GM18951 (cell line): Measurements from ENCODE around the gene FDX2.

Experiments
- POLR2A ChIP-seq: IDR thresholded peaks from 4 replicates; pipeline ENCODE4 v1.6.1; 2011; ENCODE audit warnings: mild to moderate bottlenecking; ENCODE audit not compliant: insufficient read length, insufficient read depth; ENCODE audit errors: extremely low read depth
- in situ Hi-C: fragments of 300-500 bp; cut with MboI; formaldehyde crosslinking; loops from one replicate; pipeline ENCODE4 v1.12.0; 2022; ENCODE audit warnings: low sequenced_read_pairs, mixed read lengths, inconsistent platforms; ENCODE audit not compliant: unreplicated experiment

The FDX2 gene

GRCh38 chr19:10321874-10322835 is 6.3 kb upstream of the FDX2 start:
- in situ Hi-C loops = no loop called here
- peak; percentile 3 for TF ChIP-seq POLR2A

- in situ Hi-C loops = no loop called here
- TF ChIP-seq POLR2A = peak; percentile 4
Observed at GRCh38 chr19:10321417-10321797, 5.6 kb upstream of the FDX2 start.

- TF ChIP-seq POLR2A = no peak
Observed at GRCh38 chr19:10320602-10321416, 5.0 kb upstream of the FDX2 start.

GRCh38 chr19:10318807-10319682 is 3.2 kb upstream of the FDX2 start:
- no peak for TF ChIP-seq POLR2A
- in situ Hi-C loops = no loop called here

More at GRCh38 chr19:10320602-10321416, 5.0 kb upstream of the FDX2 start:
- in situ Hi-C loops = no loop called here

- TF ChIP-seq POLR2A = no peak
- in situ Hi-C loops = no loop called here
Observed at GRCh38 chr19:10317857-10318462, 2.1 kb upstream of the FDX2 start.

- in situ Hi-C loops = no loop called here
- no peak for TF ChIP-seq POLR2A
Observed at GRCh38 chr19:10317045-10317856, 1.4 kb upstream of the FDX2 start.

DNA sequence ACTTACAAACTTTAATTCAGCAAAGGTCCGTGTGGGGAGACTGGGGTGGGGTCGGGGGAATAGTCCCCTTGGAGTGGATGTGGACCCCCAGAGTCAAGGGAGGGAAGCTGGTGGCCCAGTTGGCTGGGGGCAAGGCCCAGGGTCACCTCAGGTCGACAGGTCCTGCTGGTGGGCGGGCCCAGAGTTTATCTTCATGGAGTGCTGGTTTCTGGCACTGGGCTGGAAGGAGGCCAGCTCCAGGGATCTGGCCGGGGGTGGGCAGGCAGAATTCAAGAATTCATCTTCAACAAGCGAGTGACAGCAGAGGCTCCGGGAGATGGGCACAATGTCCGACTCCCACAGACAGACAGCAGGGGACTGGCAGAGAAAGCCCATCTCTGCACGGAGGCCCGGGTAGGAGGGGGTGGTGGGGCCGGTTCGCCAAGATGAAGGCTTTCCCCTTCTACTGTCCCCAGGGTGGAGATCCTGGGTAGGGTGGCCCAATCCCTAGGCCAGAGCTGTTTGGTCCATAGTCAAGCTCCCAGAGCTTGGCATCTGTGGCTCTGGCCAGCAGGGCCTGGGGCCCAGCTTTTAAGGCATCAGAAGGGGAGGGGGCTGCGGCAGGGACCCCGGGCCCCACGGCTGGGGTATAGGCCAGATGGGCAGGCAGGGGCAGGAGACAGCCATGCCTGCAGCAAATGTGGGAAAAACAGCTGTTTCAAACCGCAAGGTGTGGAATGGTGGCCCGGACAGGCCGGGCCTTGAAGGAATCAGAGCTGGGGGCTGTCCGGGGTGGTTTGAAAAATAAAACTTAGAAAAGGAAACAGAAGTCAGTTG is 622 bp upstream of the FDX2 start:
- TF ChIP-seq POLR2A = no peak
- in situ Hi-C loops = no loop called here

DNA sequence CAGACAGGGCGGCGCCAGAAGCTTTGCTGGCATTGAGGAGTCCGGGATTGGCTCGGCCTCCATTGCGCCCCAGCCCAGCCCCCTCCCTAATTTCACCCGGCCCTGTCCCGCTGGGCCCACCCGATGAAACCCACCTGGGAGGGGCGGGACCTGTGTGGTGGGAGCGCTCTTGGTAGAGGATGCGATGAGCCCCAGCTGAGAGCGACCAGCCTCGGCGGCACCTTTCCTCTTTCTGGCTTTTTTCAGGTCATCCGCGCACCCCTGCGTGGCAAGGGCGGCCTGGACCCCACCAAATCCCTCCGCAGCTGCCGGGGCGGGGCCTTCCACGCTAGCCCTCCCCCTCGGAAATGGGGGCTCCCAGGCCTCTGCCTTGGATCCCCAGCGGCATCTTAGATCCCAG is 6.4 kb downstream of the FDX2 start, which contains the start of gene ZGLP1:
Gene ZGLP1, minus strand, starts transcription at position 393 of the 400 bp plus-strand sequence.
- TF ChIP-seq POLR2A = no peak
- in situ Hi-C loops = no loop called here

DNA sequence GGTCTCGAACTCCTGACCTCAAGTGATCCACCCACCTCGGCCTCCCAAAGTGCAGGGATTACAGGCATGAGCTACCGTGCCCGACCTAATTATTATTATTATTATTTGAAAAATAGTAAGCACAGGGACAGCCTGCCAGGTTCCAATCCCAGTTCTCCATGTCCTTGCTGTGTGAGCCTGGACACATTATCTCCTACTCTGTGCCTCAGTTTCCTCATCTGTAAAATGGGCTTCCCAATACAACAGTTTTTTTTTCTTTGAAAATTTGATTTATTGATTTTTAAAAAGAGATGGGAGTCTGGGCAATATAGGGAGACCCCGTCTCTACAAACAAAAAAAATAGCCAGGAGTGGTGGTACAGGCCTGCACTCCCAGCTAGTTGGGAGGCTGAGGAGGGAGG is 9.5 kb downstream of the FDX2 start:
- in situ Hi-C loops = no loop called here
- TF ChIP-seq POLR2A = no peak

DNA sequence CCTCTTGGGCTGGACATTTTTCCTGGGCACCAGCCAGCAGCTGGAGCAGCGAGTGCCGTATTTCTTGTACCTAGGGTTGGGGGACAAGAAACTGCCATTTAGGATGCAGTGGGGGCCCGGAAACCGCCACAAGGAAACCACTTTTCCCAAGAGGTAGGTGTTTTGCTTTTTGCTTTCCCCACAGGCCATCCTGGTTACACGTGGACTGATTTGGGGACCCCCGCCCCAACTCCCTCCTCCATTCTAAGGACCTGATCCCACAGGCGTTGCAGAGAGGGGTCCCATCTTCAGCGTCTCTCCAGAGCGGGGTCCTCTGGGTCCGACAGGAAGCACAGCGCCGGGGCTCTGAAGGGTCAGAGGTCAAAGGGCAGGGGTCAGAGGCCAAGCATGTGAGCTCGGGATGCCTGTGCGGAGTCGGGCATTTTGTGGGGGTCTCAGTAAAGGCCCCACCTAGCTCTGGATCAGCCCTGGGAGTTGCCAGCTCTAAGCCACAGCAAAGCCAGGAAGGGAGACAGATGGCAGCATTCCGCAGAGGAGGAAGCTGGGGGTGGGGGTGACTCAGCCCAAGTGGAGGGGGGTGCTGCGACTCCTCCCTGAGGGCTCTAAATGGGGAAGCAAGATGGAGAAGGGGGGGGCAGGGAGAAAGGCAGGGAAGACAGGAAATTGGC is 10.5 kb downstream of the FDX2 start:
- TF ChIP-seq POLR2A = no peak
- in situ Hi-C loops = no loop called here
